GM12878 (cell line): Measurements from ENCODE around the gene HASPIN. TPM values are rescaled to one million over a fixed set of nuclear protein-coding genes. Genes with fewer than 3 reads are reported as not detected.
A peak's percentile ranks its signal among the peaks of the same experiment; 100 is the strongest.

Experiments used
- ATF7 ChIP-seq: fragments of 450-650 bp; IDR thresholded peaks from 2 replicates; pipeline ENCODE4 v1.6.1; 2016; ENCODE audit warnings: low read depth, mild to moderate bottlenecking
- CEBPB ChIP-seq, 2 experiments: fragments of 150-350 bp in 1 of 2; IDR thresholded peaks; 2 replicates each; pipeline ENCODE4 v1.6.1; 2012 to 2014; ENCODE audit warnings: low read depth in 2 of 2, low read length in 2 of 2, borderline replicate concordance in 1 of 2, inconsistent platforms in 1 of 2
- ESRRA ChIP-seq: IDR thresholded peaks from 2 replicates; pipeline ENCODE4 v1.6.1; 2012; ENCODE audit warnings: mild to moderate bottlenecking, low read length, improper control_type of control experiment
- FOS ChIP-seq: IDR thresholded peaks from 3 replicates; pipeline ENCODE4 v1.6.1; 2011; ENCODE audit warnings: borderline replicate concordance; ENCODE audit not compliant: insufficient read length; ENCODE audit errors: extremely low read depth
- IKZF2 ChIP-seq, 2 experiments: fragments of 450-650 bp; IDR thresholded peaks; 2 replicates each; pipeline ENCODE4 v1.6.1; 2017; ENCODE audit warnings: mild to moderate bottlenecking in 2 of 2, moderate library complexity in 2 of 2
- KAT2A ChIP-seq: conservative IDR thresholded peaks from 2 replicates; pipeline ENCODE4 v1.6.1; 2011; ENCODE audit warnings: low read depth, low read length; ENCODE audit not compliant: control insufficient read depth
- KLF5 ChIP-seq: fragments of 450-650 bp; IDR thresholded peaks from 2 replicates; pipeline ENCODE4 v1.6.1; 2014; ENCODE audit warnings: mild to moderate bottlenecking; ENCODE audit not compliant: partially characterized antibody
- MEF2A ChIP-seq: IDR thresholded peaks from 2 replicates; pipeline ENCODE4 v1.6.1; 2011; ENCODE audit warnings: low read depth, mild to moderate bottlenecking, low read length, moderate library complexity; ENCODE audit not compliant: insufficient read depth
- MTA2 ChIP-seq: fragments of 450-650 bp; IDR thresholded peaks from 2 replicates; pipeline ENCODE4 v1.6.1; 2016; ENCODE audit warnings: low read depth, mild to moderate bottlenecking, moderate library complexity
- NFYA ChIP-seq: IDR thresholded peaks from 2 replicates; pipeline ENCODE4 v1.6.1; 2011; ENCODE audit warnings: low read depth, mild to moderate bottlenecking, low read length, improper control_type of control experiment, borderline replicate concordance
- NFYB ChIP-seq: IDR thresholded peaks from 2 replicates; pipeline ENCODE4 v1.6.1; 2011; ENCODE audit warnings: low read depth, mild to moderate bottlenecking, low read length, improper control_type of control experiment, moderate library complexity; ENCODE audit not compliant: insufficient read depth
- RAD51 ChIP-seq: fragments of 450-650 bp; IDR thresholded peaks from 2 replicates; pipeline ENCODE4 v1.6.1; 2016; ENCODE audit warnings: moderate library complexity, mild to moderate bottlenecking, inconsistent platforms
- RELA ChIP-seq: fragments of 450-650 bp; IDR thresholded peaks from 2 replicates; pipeline ENCODE4 v1.8.0; 2014; ENCODE audit warnings: borderline replicate concordance; ENCODE audit not compliant: partially characterized antibody
- SIX5 ChIP-seq: IDR thresholded peaks from 2 replicates; pipeline ENCODE4 v1.6.1; 2011; ENCODE audit warnings: mild to moderate bottlenecking, low read depth, low read length, moderate library complexity; ENCODE audit not compliant: severe bottlenecking
- SKIL ChIP-seq: fragments of 450-650 bp; IDR thresholded peaks from 2 replicates; pipeline ENCODE4 v1.6.1; 2017; ENCODE audit warnings: mild to moderate bottlenecking, low read depth, inconsistent platforms; ENCODE audit not compliant: poor library complexity, severe bottlenecking
- SMARCA5 ChIP-seq: fragments of 450-650 bp; IDR thresholded peaks from 2 replicates; pipeline ENCODE4 v1.6.1; 2017; ENCODE audit warnings: mild to moderate bottlenecking
- TBL1XR1 ChIP-seq: IDR thresholded peaks from 2 replicates; pipeline ENCODE4 v1.6.1; 2012; ENCODE audit warnings: low read depth, low read length, improper control_type of control experiment
- TCF12 ChIP-seq: IDR thresholded peaks from 2 replicates; pipeline ENCODE4 v1.6.1; 2011; ENCODE audit warnings: low read depth, mild to moderate bottlenecking, low read length
- ZBED1 ChIP-seq: IDR thresholded peaks from 2 replicates; pipeline ENCODE4 v1.6.1; 2016; ENCODE audit warnings: borderline replicate concordance
- polyA plus RNA-seq, 11 experiments: library from polyadenylated mRNA; depleted of rRNA in 4 of 11; unstranded in 6 of 11; stranded (reverse) in 5 of 11; fragments of >200 nt; fragmentation: Nextera tagmentation in 4 of 11; fragmentation: Illumina TruSeq in 1 of 11; extraction: Ambion mirVana in 4 of 11; extraction: Trizol in 1 of 11; gene quantifications; 1 replicate in 1 of 11; 2 replicates in 10 of 11; pipeline versions ENCODE4 v1.2.1 to v1.2.3, GENCODE V29; 2011 to 2016; ENCODE audit warnings: inconsistent platforms in 2 of 11, missing spikeins in 2 of 11, low read depth in 1 of 11
- total RNA-seq, 4 experiments: library from RNA; depleted of rRNA in 3 of 4; stranded (reverse); fragments of >200 nt in 3 of 4; fragmentation: Illumina TruSeq in 1 of 4; extraction: Trizol in 1 of 4; gene quantifications; 2 replicates each; pipeline versions ENCODE4 v1.2.1 to v1.2.3, GENCODE V29; 2013 to 2021
- TF ChIP-seq, protein P1 (sequence below): IDR thresholded peaks from 2 replicates; pipeline ENCODE4 v1.6.1; 2012; ENCODE audit warnings: improper control_type of control experiment, low read depth, low read length; ENCODE audit not compliant: insufficient replicate concordance
- TF ChIP-seq, protein P2 (sequence below): fragments of 450-650 bp; IDR thresholded peaks from 2 replicates; pipeline ENCODE4 v1.6.1; 2016; ENCODE audit warnings: mild to moderate bottlenecking
- TF ChIP-seq, protein P3 (sequence below): IDR thresholded peaks from 2 replicates; pipeline ENCODE4 v1.6.1; 2012; ENCODE audit warnings: low read length, inconsistent platforms

The HASPIN gene
- total and polyA plus RNA-seq, 10 of the 15 experiments (the other 5 are each of a cell fraction or from before 2014, with no cell fraction given) = 0.80 to 18.0 (median 10.1) TPM

GRCh38 chr17:3683054-3683511 lies 40.6 kb upstream of the HASPIN start (continued):
- TF ChIP-seq, protein P1, sequence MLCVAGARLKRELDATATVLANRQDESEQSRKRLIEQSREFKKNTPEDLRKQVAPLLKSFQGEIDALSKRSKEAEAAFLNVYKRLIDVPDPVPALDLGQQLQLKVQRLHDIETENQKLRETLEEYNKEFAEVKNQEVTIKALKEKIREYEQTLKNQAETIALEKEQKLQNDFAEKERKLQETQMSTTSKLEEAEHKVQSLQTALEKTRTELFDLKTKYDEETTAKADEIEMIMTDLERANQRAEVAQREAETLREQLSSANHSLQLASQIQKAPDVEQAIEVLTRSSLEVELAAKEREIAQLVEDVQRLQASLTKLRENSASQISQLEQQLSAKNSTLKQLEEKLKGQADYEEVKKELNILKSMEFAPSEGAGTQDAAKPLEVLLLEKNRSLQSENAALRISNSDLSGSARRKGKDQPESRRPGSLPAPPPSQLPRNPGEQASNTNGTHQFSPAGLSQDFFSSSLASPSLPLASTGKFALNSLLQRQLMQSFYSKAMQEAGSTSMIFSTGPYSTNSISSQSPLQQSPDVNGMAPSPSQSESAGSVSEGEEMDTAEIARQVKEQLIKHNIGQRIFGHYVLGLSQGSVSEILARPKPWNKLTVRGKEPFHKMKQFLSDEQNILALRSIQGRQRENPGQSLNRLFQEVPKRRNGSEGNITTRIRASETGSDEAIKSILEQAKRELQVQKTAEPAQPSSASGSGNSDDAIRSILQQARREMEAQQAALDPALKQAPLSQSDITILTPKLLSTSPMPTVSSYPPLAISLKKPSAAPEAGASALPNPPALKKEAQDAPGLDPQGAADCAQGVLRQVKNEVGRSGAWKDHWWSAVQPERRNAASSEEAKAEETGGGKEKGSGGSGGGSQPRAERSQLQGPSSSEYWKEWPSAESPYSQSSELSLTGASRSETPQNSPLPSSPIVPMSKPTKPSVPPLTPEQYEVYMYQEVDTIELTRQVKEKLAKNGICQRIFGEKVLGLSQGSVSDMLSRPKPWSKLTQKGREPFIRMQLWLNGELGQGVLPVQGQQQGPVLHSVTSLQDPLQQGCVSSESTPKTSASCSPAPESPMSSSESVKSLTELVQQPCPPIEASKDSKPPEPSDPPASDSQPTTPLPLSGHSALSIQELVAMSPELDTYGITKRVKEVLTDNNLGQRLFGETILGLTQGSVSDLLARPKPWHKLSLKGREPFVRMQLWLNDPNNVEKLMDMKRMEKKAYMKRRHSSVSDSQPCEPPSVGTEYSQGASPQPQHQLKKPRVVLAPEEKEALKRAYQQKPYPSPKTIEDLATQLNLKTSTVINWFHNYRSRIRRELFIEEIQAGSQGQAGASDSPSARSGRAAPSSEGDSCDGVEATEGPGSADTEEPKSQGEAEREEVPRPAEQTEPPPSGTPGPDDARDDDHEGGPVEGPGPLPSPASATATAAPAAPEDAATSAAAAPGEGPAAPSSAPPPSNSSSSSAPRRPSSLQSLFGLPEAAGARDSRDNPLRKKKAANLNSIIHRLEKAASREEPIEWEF = no peak
- TF ChIP-seq, protein P2, sequence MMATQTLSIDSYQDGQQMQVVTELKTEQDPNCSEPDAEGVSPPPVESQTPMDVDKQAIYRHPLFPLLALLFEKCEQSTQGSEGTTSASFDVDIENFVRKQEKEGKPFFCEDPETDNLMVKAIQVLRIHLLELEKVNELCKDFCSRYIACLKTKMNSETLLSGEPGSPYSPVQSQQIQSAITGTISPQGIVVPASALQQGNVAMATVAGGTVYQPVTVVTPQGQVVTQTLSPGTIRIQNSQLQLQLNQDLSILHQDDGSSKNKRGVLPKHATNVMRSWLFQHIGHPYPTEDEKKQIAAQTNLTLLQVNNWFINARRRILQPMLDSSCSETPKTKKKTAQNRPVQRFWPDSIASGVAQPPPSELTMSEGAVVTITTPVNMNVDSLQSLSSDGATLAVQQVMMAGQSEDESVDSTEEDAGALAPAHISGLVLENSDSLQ = no peak
- TF ChIP-seq ZBED1 (no peak), RELA (peak; percentile 36), RAD51 (no peak), SKIL (peak; percentile 56), MEF2A (no peak), KLF5 (no peak), SMARCA5 (peak; percentile 80), NFYA (no peak), FOS (no peak), TCF12 (0 out of 2 replicates have a peak, but pooled peaks have one; percentile 9), ATF7 (peak; percentile 42; the same call in 1 of the 2 replicates), TBL1XR1 (no peak), MTA2 (peak; percentile 67), CEBPB (IDR thresholded peaks at IDR 0.05; ENCODE audit: borderline replicate concordance in 1 of 2, low read depth in 2 of 2, low read length in 2 of 2) (no peak), SIX5 (no peak), ESRRA (no peak), NFYB (no peak), IKZF2 (IDR thresholded peaks at IDR 0.05) (peak; percentile 72 to 79), KAT2A (no peak)
- TF ChIP-seq, protein P3, sequence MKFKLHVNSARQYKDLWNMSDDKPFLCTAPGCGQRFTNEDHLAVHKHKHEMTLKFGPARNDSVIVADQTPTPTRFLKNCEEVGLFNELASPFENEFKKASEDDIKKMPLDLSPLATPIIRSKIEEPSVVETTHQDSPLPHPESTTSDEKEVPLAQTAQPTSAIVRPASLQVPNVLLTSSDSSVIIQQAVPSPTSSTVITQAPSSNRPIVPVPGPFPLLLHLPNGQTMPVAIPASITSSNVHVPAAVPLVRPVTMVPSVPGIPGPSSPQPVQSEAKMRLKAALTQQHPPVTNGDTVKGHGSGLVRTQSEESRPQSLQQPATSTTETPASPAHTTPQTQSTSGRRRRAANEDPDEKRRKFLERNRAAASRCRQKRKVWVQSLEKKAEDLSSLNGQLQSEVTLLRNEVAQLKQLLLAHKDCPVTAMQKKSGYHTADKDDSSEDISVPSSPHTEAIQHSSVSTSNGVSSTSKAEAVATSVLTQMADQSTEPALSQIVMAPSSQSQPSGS = no peak
